Midbrain (tissue), 1 donor: ENCODE data around the gene VANGL1.

Experiments used
- DNase-seq: peaks from one replicate; lab custom pipeline; 2025; lab: John Stamatoyannopoulos, UW

Gene VANGL1

GRCh38 chr1:115744646-115745275 lies 103.0 kb downstream of the VANGL1 start:
- DNase-seq: no peak

- DNase-seq: no peak
These were observed 104.4 kb downstream of the VANGL1 start for GRCh38 chr1:115746021-115746690.
